ENCODE results near the gene KCTD16.

- TF ChIP-seq CTCF (IDR thresholded peaks at IDR 0.05 in 2 of 3, conservative IDR thresholded peaks at IDR 0.05 in 1 of 3; ENCODE audit: borderline replicate concordance in 1 of 3, insufficient read depth in 1 of 3, low read depth in 2 of 3, low read length in 2 of 3) = no peak
- TF ChIP-seq POLR2AphosphoS5 (IDR thresholded peaks at IDR 0.05; ENCODE audit: low read depth, low read length) = no peak
- TF ChIP-seq ZFX (IDR thresholded peaks at IDR 0.05) = no peak
- TF ChIP-seq ZNF274 (IDR thresholded peaks at IDR 0.05; ENCODE audit: low read depth, low read length) = no peak
- no peak for TF ChIP-seq POLR2A (IDR thresholded peaks at IDR 0.05; ENCODE audit: borderline replicate concordance, extremely low read depth, insufficient read depth, insufficient read length)
- no peak for TF ChIP-seq CBX3 (IDR thresholded peaks at IDR 0.05; ENCODE audit: low read depth)
- TF ChIP-seq EZH2 (IDR thresholded peaks at IDR 0.05) = no peak
- TF ChIP-seq SP1 (IDR thresholded peaks at IDR 0.05; ENCODE audit: low read depth) = no peak
- TF ChIP-seq EGR1 (IDR thresholded peaks at IDR 0.05; ENCODE audit: low read depth) = no peak
- TF ChIP-seq EZH2phosphoT487 (IDR thresholded peaks at IDR 0.05; ENCODE audit: borderline replicate concordance) = no peak
- TF ChIP-seq MAX (IDR thresholded peaks at IDR 0.05) = no peak
Measured at GRCh38 chr5:144487761-144488160, 317.1 kb downstream of the KCTD16 start.

Data from HCT116 (cell line).